GM12872 (cell line): ENCODE data around the gene RAB43.
A peak's percentile ranks its signal among the peaks of the same experiment; 100 is the strongest.

ENCODE experiments used
- TF ChIP-seq, protein P1 (sequence below): IDR thresholded peaks from 3 replicates; pipeline ENCODE4 v1.5.1; 2011; ENCODE audit warnings: low read depth, mild to moderate bottlenecking, low read length, moderate library complexity; ENCODE audit not compliant: insufficient read depth

RAB43 gene

DNA sequence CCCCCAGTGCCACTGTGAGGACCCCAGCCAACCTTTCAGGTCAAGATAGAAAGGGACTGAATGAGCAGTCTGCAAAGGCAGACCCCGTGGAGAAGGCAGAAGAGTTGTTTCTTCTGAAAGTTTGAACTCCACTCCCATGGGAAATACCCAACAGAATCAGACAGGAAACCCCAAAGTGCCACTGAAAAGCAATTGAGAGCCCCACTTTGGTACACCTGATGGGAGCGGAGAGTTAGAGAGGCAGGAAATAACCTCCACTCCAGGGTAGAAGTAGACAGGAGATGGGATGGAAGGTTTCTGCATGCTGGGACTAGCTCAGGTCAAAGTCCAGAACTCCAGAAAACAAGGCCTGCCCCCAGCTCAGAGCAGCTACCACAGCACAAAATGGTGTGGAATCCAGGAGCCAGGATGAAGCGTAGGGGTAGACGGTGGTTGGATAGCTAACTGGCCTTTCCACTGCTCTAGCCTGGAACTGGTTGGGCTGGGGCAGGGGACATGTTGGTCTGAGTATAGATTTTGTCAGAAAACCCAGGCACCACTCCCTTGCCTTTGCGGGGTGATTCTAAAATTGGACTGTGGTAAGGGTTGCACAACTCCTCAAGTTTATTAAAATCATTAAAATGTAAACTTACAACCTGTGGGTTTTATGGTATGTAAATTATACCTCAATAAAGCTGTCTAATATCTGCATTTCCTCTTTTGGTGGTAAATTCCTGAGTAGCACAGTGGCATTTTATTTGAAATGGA lies 1.9 kb upstream of the RAB43 start:
- TF ChIP-seq, protein P1, sequence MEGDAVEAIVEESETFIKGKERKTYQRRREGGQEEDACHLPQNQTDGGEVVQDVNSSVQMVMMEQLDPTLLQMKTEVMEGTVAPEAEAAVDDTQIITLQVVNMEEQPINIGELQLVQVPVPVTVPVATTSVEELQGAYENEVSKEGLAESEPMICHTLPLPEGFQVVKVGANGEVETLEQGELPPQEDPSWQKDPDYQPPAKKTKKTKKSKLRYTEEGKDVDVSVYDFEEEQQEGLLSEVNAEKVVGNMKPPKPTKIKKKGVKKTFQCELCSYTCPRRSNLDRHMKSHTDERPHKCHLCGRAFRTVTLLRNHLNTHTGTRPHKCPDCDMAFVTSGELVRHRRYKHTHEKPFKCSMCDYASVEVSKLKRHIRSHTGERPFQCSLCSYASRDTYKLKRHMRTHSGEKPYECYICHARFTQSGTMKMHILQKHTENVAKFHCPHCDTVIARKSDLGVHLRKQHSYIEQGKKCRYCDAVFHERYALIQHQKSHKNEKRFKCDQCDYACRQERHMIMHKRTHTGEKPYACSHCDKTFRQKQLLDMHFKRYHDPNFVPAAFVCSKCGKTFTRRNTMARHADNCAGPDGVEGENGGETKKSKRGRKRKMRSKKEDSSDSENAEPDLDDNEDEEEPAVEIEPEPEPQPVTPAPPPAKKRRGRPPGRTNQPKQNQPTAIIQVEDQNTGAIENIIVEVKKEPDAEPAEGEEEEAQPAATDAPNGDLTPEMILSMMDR: no peak

DNA sequence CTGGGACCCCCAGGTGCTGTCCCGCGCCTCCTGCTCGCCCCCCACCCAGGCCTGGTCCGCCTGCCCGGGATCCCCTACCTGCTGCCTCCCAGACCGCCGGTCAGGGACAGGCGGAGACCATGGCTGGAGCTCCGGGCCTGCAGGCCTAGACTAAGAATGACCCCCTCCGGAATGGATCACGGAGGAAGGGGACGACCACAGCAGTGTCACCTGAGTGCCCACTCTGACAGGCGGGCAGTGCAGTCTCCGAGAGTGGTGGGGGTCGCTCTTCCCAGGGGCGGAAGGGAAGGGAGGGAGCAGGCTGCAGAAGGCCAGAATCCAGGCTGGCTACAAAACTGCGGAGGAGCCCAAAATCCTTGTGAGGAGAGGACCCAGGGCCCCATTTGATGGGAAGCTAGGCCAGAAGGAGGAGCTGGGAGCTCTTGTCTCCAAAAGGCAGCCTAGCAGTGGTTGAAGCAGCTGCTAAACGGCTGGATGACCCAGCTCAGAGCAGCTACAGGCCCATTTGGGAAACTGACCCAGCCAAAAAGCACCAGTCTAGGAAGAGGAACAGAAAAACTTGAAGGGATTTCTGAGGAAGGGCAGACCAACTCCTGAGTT lies 908 bp upstream of the RAB43 start:
- TF ChIP-seq, protein P1: no peak

DNA sequence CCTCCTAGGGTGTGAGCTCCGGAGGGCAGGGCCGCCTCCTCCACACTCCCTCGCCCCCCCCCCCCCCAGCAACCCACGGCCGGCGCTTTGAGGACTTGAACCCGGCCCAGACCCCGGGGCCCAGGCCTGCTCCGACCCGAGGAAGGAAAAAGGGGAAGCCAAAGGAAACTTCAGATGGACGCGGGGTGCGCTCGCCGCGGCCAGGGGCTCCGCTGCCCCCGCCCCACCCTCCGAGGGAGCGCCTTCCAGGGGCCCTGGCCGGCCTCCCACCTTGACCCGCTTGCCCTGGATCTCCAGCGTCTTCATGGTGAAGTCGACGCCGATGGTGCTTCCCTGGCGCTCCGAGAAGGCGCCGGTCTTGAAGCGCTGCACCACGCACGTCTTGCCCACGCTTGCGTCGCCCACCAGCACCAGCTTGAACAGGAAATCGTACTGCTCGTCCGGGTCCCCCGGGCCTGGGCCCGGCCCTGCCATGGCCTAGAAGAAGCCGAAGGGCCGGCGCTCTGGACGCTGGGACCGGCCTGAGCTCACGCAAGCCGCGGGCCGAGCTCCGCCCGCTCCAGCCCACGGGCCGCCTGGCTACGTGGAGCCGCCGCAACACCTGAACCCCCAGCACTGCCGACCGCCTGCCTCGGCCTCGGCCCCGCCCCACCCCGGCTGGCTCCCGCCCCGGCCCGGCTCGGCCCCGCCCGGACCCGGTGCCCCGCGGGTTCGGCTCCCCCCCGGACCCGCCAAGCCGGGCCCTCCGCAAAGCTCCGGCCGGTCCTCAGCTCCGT lies 400 bp downstream of the RAB43 start:
- TF ChIP-seq, protein P1: no peak

DNA sequence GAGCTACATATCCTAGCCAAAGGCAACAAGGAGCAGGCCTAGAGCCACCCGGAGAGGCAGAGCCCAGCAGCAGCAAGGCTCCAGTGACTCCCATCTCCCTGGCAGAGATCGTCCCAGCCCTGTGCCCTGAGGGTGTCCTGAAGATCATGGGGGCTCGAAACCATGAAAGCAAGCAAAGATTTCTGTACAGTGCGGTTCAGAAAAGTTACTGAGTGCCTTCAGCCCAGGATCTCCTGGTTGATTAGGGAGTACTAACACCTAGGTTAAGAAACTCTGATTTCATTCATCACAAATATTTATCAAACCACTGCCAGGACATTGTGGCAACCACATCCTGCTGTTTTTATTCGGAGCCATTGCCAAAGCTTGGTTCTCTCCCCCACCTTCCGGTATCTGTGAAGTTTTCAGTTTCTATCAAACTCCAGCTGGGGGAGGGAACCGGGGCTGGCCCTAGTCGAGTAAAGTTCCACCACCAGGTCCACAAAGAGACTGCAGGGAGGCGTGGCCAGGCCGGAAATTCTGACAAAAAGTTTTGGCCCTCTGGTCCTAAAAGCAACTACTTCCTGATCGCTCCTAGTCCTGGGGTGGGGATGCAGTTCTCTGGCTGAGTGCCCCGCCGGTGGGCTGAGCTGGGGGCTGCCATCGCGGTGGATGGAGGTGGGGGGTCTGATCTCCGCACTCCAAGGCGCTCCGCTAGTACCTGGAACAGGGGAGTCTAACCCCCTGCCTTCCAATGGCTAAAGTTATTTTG lies 1.2 kb downstream of the RAB43 start:
- TF ChIP-seq, protein P1: 0 out of 3 replicates have a peak, but pooled peaks have one; percentile 18

DNA sequence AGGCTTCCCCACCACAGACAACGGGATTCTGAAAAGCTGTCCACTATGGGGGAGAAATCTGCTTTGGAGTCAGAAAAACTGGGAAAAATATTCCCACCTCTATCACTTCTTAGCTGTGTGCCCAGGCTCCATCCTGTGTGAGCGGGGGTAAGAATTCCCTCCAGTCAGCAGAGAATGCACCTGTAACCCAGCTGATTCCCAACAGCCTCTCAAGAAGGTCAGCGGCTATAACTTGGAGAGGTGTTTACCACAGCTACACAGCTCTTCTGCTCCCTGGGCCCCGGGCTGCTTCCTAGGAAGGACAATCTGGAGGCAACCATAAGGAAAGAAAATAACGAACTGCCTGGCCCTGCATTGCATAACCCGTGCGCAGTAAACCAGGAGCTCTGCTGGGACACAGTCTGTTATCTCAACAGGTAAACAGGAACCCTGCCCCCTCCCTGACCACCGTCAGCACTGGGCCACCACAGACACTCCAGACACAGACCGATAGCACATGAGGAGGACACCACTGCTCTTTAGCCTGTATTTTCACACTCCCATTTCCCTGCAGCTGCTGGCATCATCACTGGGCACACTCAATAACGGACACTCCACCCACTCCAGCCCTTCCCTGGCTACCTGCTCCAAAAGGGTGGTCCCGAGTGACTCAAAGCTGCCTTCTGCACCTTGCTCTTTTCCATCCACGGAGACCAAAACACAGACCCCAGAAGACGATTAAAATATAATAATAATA lies 2.1 kb downstream of the RAB43 start:
- TF ChIP-seq, protein P1: no peak

DNA sequence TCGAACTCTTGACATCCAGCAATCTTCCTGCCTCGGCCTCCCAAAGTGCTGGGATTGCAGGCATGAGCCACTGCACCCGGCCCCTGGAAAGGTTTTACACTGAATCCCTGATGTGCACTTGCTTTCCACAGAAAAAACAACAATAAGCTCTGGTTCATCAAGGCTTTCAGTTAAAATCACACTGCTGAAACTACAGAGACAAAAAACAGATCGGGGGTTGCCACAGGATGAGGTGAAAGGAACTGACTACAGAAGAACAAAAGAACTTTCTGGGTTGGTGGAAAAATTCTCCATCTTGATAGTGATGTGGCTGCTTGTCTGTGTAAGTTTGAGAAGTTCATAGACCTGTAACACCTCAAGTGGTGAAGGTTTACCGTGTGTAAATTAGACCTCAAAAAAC lies 2.9 kb downstream of the RAB43 start:
- TF ChIP-seq, protein P1: no peak
